Measurements from ENCODE around the gene PLB1.

PLB1 gene

DNA sequence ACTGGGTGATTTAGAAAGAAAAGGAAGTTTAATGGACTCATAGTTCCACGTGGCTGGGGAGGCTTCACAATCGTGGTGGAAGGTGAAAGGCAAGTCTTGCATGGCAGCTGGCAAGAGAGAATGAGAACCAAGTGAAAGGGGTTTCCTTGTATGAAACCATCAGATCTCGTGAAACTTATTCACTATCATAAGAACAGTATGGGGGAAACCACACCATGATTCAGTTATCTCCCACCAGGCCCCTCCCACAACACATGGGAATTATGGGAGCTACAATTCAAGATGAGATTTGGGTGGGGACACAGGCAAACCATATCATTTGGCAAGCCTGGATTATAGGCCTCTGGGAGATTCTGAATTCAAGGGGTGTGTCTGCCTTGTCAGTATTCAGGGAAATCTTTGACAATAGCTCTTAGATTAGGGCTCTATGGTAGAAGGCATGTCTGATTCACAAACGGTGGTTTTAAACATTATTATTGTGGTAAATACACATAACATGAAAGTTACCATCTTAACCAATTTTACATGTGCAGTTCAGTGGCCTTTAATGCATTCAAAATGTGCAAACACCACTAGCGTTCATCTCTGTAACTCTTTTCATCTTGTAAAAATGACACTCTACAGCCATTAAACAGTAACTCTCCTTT lies 15.3 kb upstream of the PLB1 start:
- no peak for DNase-seq (ENCODE audit: extremely low read depth, low read depth)
- TF ChIP-seq, protein P1, sequence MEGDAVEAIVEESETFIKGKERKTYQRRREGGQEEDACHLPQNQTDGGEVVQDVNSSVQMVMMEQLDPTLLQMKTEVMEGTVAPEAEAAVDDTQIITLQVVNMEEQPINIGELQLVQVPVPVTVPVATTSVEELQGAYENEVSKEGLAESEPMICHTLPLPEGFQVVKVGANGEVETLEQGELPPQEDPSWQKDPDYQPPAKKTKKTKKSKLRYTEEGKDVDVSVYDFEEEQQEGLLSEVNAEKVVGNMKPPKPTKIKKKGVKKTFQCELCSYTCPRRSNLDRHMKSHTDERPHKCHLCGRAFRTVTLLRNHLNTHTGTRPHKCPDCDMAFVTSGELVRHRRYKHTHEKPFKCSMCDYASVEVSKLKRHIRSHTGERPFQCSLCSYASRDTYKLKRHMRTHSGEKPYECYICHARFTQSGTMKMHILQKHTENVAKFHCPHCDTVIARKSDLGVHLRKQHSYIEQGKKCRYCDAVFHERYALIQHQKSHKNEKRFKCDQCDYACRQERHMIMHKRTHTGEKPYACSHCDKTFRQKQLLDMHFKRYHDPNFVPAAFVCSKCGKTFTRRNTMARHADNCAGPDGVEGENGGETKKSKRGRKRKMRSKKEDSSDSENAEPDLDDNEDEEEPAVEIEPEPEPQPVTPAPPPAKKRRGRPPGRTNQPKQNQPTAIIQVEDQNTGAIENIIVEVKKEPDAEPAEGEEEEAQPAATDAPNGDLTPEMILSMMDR (IDR thresholded peaks at IDR 0.05; ENCODE audit: low read depth, low read length): no peak

DNA sequence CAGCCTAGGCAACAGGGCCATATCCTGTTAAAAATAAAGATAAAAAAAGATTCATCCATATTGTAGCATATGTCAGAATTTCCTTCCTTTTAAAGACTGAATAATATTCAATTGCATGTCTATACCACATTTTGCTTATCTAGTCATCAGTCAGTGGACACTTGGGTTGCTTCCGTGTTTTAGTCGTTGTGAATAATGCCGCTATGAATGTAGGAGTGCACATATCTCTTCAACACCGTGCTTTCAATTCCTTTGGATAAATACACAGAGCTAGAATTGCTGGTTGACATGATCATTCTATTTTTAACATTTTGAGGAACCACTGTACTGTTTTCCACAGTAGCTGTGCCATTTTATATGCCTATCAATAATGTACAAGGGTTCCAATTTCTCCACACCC lies 14.0 kb upstream of the PLB1 start:
- TF ChIP-seq, protein P1 (IDR thresholded peaks at IDR 0.05; ENCODE audit: low read depth, low read length): no peak
- DNase-seq (ENCODE audit: extremely low read depth, low read depth): no peak

DNA sequence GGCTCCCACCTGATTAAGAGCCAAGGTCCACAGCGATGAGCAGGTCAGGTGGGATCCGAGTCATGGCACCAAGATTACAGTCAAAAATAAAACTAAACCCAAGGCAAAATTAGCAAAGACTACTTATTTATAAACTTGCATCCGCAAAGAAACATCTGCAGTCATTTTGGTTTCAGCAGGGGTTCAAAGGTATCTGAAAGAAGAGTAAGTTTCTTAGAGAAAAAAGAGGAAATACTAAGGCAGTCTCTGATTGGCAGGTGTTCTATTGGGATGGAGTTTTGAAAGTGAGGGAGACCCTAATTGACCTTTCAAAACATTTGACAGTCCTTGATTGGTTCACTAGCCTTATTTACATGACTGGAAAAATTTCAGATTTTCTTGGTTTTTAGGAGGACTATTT lies 11.0 kb upstream of the PLB1 start:
- TF ChIP-seq, protein P1 (IDR thresholded peaks at IDR 0.05; ENCODE audit: low read depth, low read length): no peak
- no peak for DNase-seq (ENCODE audit: extremely low read depth, low read depth)

DNA sequence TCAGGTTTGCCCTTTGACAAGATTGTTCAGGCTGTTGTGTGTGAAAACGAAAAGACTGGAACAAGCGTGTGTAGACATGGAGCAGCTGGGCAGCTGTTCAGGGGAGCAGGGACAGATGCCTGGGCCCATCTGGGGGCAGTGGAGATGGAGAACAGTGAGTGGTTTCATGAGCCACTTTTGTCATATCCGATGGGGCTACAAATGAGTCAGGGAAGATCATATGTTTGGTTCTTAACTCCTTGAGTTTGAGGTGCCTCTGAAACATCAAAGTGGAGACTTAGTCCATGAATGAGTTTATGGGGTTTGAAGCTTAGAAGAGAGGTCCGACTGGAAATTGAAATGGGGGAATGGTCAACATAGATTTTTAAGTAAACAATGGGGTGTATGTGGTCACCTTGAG lies 9.3 kb upstream of the PLB1 start:
- TF ChIP-seq, protein P1 (IDR thresholded peaks at IDR 0.05; ENCODE audit: low read depth, low read length): no peak
- no peak for DNase-seq (ENCODE audit: extremely low read depth, low read depth)

DNA sequence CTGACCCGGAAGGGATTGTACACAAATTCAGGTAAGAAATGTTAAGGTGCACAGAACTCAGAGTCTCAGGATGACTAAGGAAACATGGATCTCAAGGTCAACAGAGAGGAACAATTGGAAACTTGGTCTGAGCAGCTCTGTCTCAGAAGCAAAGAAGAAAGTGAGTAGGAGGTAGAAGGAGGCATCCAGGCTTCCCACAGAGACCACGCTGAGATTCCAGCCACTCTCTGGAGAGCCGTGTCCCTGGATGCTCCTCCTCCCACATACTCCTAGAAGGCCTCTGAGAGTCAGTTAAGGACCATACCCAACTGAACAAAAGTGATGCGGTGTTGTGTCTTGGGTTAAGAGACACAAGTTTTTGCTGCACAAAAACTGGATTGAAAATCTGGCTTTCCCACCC lies 8.6 kb upstream of the PLB1 start:
- TF ChIP-seq, protein P1 (IDR thresholded peaks at IDR 0.05; ENCODE audit: low read depth, low read length): no peak
- no peak for DNase-seq (ENCODE audit: extremely low read depth, low read depth)

DNA sequence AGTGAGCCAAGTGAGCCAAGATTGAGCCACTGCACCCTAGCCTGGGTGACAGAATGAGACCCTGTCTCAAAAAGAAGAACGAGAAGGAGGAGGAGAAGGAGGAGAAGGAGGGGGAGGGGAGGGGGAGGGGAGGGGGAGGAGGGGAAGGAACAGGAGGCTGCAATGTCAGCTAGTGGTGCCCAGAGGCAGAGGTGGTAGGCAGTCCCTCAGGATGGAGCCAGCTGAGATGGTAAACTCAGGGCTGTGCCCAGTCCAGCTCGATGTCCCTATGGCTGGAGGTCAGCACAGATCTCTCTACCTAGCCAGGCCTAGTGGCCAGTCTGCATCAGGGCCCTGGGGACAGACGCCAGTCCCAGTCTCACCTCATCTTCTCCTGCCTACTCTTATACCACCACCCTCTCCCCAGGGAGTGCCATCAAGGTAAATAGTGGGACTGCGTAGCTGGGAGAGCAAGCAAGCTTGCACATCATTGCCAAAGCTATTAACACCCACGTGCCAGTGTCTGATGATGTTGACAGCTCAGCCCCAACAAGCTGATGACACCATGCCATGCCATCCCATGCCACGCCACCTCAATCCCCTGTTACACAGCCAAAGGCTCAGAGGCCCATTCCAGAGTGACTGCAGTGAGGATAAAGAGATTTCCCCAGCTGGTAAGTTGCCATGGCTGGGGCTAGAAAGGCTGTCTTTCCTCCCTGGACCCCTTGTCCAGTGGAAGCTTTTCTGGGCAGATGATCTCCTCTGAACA lies 7.6 kb upstream of the PLB1 start:
- no peak for DNase-seq (ENCODE audit: extremely low read depth, low read depth)
- TF ChIP-seq, protein P1 (IDR thresholded peaks at IDR 0.05; ENCODE audit: low read depth, low read length): no peak

DNA sequence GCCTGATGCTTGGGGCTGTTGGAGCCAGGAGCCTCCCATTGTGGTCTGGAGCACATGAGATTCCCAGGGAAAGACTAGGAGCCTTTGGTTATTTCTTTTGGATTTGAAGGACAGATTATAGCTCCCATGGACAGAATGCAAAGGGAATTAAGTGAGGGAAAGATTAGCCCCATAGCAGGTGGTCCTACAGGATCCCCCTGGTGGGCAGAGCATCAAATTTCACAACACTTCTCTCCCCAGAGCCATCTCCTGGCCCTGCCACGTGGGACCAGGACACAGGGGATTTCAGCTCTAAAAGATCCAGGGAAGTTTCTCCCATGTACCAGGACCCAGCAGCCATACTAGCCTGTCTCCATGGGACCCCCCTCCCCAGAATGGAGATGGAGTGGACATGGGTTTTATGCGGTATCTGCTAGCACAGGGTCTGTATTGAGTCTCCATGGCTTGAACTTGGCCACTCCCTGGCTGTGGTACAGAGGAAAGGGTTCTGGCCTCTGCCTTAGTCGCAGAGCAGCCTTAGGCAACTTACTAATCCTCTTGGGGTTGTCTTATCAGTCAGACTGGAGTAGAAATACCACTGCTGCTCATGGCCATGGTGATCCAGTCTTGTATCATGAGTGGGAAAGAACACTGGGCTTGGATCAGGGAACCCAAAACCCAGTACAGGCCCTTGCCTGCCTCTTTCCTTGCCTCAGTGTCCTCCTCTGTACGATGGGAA lies 6.8 kb upstream of the PLB1 start:
- DNase-seq (ENCODE audit: extremely low read depth, low read depth): no peak
- TF ChIP-seq, protein P1 (IDR thresholded peaks at IDR 0.05; ENCODE audit: low read depth, low read length): no peak
